DMS53 (cell line): ENCODE results near the gene YAP1.
A peak's percentile ranks its signal among the peaks of the same experiment; 100 is the strongest.

Experiments
- DNase-seq: peaks from one replicate; lab custom pipeline; 2025; lab: John Stamatoyannopoulos, UW

The YAP1 gene

DNA sequence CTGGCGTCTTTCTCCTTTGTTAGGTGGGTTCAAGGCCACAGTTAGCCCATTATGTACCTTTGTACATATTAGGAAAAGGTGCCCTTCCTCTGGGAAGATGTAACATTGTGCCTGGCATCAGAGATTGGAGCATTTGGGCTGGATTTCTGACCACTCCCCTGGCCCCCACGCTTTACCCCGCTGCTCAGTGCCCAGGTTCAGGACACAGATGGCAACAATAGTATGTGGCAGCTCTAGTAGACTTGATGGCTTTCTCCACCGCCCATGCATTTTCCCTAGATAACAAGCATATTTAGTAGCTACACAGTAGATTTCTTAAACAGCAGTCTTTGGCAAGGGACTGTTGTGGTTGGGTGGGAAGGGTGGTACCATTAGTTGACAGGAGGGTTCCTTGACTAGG lies 53.1 kb downstream of the YAP1 start:
- DNase-seq: no peak

GRCh38 chr11:102166175-102167064 lies 56.2 kb downstream of the YAP1 start:
- DNase-seq: no peak

- no peak for DNase-seq
Measured at GRCh38 chr11:102168481-102168880, 58.2 kb downstream of the YAP1 start.

DNA sequence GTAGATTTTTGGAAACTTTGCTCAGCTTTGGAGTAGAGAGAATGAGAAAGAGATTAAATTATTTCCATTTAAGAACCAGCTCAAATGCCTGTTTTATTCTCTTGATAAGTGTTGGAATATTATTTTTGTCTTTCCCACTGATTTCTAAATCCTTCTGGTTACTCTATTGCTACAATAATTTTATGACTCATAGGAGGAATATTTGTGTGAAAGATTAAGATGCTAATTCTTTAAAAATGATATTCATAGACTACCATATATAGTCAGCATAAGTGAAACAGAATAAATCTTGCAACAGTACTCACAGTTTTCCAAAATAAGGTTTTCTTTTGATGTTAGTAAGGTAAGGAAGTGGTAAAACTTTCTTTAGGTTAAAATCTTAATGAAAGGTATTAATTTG lies 60.9 kb downstream of the YAP1 start:
- DNase-seq: no peak

- DNase-seq: no peak
Measured at GRCh38 chr11:102172127-102172848, 62.0 kb downstream of the YAP1 start.

GRCh38 chr11:102177126-102177525 lies 66.9 kb downstream of the YAP1 start:
- no peak for DNase-seq

- DNase-seq: peak; percentile 97
Measured at GRCh38 chr11:102177974-102178631, 67.9 kb downstream of the YAP1 start.

DNA sequence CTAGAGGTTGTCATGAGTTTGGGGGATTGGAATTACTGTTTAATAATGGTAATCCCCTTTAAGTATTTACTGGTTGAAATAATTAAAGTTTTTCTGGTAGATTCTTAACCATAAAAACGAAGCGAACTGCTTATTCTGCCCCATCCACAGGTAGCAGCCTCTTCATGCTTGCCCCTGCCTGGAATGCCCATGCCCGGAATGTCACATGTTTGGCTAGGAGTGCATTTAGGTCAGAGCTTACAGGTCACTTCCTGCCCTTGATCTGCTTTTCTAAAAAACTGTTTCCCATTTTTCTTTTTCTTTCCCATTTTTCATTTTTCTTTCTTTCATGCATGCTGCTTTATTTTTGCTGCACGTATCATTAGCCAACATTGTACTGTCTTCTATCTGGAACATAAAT lies 69.1 kb downstream of the YAP1 start:
- DNase-seq: no peak

- DNase-seq: peak; percentile 16
Measured at GRCh38 chr11:102184269-102184987, 74.2 kb downstream of the YAP1 start.

DNA sequence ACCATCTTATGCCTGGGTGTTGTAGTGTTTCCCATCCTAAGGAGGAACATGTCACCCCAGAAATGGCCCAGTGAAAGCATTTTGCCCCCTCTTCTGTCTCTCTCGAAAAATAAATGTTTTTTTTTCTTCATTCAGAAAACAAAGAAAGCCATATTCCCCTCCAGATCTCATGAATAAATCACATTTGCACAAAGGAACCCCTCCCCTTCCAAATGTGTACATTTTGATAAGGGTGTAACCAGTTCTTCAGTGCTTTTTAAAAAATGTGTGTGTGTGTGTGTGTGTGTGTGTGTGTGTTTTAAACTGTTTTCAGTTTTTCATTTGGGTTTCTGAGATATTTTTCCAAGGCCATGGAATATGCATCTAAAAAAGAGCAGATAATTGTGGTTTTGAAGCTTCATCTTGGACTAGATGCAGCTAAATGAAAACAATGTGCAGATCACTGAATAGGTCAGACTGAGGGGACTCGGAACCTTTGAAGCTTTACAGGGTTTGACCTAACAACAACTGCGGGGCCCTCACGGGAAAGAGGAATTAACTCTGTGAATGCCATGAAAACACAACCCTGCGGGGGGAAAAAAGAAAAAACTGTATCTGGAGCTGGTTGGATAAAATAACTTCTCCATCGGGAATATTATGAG lies 76.4 kb downstream of the YAP1 start:
- DNase-seq: no peak

DNA sequence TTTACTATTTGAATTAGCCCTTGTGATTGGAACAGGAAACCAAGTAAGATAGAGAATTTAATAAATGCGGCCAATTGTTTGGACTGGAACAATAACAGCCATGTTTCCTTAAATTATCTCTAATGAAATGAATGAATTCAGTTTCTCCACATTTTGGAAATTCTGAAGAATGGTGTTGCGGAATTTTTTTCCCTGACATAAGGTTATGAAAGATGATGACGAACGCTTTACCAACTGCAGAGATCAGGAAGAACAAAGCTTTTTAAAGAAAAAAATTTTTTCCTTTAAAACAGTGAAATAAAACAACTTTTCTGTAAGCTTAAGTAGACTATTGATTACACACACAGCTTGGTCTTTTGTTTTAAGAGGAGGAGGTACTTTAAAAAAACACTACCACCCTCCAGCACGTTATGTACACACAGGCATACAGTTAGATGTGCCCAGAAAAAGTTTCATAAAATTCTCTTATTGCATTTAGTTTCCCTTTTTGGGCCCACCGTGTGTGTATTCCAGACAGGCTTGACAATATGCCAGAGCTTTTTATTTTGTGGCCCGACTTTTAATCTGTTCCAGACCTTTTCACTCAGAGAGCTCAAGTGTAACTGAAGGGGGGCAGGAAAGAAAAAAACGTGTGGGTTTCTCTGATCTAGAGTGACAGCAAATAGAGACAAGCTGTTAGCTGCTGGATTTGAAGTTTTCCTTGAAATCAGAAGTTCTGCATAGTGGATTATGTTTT lies 77.3 kb downstream of the YAP1 start:
- DNase-seq: peak; percentile 34

- peak; percentile 91 for DNase-seq
Measured at GRCh38 chr11:102188488-102188887, 78.2 kb downstream of the YAP1 start.

DNA sequence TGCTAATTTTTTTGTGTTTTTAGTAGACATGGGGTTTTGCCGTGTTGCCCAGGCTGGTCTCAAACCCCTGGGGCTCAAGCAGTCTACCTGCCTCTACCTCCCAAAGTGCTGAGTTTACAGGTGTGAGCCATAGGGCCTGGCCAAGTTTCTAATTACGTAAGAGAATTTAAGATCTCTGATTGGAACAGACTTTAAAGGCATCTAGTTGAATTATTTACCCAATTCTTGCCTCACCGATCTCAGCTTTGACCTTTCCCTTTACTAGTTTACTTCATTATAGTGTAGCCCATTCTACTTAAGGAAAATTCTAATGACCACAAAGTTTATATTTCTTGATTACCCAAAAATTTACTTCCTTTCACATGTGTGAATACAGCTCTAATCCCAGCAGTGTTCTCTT lies 81.6 kb downstream of the YAP1 start:
- DNase-seq: no peak

DNA sequence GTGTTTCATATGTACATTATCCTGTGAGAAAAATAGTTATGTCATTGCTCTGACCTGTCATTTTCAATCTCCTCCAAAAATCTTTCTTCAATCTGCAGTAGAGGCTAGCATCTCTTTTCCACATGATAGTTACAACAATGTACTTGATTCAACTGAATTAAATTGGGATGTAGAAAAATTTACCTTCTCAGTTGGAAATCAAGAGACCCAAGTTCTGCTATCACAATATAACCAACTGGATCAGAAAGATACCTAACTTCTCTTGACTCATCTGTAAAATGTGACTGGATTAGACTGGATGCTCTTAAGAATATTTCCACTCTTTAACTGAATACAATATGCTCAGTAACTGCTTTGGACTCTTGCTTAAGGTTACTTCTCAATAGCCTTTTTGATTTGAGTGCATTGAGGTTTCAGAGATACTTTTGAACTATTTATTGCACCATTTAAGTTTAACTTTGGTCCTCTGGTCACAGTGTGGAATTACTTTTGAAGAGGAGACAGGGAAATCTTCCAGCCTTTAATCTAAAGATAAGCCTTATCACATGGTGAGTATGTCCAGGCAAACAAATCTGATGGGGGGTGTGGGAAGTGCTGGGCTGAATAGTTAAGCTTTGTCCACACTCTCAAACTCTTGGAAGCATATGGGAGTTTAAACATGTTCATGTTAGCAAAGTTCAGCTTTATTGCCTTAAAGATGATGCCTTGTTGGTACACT lies 82.3 kb downstream of the YAP1 start:
- DNase-seq: peak; percentile 13

- DNase-seq: no peak
Measured at GRCh38 chr11:102194257-102194656, 84.0 kb downstream of the YAP1 start.

DNA sequence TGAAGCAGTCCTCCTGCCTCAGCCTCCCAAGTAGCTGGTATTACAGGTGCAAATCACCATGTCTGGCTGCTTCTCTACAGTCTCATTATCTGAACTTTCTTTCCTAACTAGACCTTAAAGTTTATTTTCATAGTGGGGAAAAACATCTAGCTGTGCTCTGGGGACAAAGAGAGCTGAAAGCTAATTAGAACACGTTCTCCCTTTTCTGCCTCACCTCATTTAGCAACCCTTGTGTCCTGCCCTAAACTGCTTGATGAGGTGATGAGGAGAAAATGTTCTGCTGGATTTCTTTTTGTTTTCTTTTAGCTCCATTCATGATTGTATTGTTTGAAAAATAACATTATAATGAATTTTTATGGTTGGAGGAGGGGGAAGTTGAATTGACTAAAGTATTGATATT lies 84.7 kb downstream of the YAP1 start:
- no peak for DNase-seq

GRCh38 chr11:102196351-102196750 lies 86.1 kb downstream of the YAP1 start:
- no peak for DNase-seq

GRCh38 chr11:102196816-102197215 lies 86.6 kb downstream of the YAP1 start:
- no peak for DNase-seq

DNA sequence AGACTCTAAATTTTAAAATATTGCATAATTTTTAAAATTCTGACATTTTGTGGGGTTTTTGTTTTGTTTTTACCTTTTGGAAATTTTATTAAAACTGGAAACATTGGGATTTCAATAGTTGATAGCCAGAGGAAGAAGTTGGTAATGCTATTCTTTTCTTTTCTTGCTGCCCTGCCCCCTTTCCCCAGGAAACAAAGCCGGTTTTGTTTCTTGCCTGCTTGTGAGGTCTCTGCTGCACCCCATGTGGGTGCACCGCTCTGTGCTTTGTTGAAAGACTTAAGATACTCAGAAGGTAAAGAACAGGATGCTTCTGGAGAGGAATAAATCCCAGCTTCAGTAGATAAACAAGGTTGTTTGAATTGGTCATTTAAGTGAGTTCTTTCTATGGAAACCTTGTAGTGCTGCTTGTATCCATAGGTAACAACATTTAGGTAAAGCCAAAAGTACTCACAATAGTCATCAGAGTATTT lies 87.5 kb downstream of the YAP1 start:
- DNase-seq: peak; percentile 18

- DNase-seq: no peak
Measured at GRCh38 chr11:102199673-102200072, 89.4 kb downstream of the YAP1 start.
